RKO (cell line): ENCODE data around the gene RRP1.

ENCODE experiments used
- DNase-seq: peaks from one replicate; pipeline ENCODE4 v3.0.0-alpha.2; 2016; ENCODE audit warnings: low spot score

The RRP1 gene

DNA sequence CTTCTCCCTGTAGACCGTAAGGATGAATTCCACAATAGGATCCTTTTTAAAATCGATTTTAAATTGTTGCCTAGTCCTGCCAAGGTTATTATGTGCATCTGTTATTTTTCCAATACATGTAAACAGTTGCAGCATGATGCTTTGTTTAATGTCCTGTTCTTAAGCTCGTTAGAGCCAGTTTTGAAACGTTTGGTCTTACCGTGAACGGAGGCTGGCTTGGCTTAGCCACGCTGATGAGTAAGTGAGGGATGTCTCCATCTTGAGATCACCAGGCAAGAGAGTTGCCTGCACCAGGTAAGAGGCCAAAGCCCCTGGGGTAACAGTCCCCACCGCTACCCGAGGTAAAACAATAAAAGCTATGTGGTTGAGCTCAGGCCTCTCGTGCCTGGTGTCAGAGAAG is 30.6 kb upstream of the RRP1 start:
- DNase-seq = no peak

DNA sequence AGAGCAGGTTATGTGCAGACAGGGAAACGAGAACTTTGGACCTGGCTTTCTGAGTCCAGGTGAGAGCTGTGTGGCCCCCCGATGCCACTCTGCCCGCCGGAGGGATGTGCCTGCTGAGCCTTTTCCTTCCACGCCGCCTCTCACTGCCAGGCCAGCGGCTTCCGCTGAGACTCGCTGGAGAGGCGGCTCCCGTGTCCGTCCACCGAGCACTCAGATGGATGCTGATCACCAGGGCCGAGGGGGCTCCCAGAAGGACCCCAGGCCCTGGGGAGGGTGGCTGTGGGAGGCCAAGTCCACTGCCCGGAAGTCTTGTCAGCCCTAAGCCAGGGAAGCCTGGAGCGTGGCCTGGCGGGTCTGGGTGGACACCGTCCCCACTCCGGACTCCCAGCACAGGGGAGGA is 29.7 kb upstream of the RRP1 start:
- DNase-seq = no peak

DNA sequence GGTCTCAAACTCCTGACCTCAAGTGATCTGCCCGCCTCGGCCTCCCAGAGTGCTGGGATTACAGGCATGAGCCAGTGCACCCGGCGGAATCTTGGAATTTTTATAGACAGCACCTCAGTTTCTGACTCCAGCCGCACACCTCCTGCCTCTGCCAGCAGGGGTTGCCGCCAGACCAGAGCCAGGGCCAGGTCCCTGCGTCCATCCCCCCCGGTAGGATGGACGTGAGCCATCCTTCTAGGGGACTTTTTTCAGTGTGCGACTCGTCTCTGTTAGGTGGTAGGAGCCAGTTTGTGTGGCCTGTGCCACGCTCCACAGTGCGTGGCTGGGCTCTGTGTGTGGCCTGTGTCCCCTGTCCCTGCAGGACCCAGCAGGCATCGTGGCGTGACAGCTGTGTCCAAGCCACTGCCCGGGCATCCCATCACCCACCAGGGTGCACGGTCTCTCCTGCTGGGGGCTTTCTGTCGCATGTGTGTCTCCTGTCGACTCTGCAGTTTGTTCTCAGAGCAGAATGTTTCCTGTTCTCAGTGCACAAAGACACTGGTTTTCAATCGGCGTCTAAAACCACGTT is 28.9 kb upstream of the RRP1 start:
- no peak for DNase-seq

DNA sequence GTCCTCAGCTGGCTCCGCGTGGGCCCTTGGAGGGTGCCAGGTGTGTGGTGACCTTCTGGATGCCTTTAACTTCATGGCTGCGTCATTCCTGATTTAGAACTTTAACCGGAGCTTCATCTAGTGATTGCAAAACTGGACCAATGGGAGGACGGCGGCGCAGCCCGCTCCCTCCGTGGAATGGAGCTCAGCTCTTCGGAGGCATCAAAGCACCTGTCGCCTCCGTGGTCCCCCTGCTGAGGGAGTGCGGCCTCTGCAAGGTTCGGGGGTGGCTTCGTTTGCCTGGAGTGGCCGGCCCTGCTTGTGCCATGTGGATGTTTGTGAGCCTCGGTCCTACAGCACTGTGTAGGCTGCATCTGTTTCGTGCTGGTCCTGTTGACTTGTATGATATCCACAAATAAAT is 27.5 kb upstream of the RRP1 start:
- no peak for DNase-seq

DNA sequence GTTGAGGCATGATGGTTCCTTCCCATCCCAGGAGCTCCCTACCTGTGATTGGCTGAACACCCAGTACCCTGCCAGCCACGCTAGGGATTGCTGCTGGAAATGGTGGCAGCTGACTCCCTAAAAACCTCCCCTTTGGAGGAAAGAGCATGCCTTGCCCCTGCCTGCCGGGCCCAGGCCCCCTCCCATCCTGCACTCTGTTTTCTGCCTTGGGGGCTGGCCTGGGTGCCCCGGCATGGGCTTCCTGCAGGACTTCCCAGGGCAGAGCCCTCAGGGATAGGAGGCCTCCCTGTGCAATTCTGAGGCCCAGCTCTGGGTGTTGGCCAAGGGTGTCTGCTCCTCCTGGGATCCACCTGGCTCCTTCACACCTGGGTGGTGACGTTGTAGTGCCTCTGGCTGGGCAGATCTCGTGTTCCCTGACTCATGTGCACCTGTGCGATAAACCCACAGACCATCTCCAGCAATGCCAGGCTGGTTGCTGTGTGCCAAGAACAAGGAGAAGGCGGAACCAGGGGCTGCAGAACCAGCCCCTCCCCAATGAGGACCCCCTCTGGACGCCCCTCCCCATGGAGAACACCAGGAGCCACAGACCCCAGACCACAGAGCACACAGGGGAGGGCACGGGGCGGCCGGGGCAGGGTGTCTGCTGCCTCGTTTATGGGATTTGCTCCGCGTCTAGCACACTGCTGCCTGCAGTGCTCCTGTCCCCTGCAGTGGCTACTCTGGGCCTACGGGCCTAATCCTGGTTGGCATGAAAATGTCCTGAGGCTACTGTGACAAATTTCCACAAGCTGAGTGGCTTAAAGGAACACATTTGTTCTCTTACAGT is 26.9 kb upstream of the RRP1 start:
- no peak for DNase-seq

DNA sequence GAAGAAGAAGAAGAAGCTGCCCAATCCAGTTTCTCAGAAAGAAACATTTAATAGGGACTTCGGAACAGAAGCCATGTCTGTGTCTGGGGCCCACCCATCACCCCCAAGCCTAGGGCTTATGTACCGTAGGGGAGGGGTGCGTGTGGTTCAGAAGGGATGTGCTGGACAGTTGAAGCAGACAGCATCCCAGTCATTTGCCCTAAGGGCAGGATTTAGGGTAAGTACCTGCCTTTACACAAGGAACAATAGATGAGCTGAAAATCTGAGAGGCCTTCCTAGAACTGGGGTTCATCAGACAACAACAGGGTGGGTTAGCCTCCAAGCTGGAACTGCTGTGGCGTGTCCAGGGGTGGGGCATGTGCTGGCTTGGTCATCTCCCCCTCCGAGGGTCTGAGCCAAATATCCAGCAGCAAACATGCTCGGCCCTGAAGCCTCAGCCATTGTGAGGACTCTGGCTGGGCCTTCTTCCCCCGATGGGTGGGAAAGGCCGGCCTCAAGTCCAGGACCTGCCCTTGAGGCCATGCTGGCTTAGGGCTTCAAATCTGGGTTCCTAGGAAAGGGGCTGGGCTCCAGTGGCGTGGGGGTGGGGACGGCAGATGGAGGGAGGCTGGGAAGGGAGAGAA is 25.4 kb upstream of the RRP1 start:
- DNase-seq = no peak

DNA sequence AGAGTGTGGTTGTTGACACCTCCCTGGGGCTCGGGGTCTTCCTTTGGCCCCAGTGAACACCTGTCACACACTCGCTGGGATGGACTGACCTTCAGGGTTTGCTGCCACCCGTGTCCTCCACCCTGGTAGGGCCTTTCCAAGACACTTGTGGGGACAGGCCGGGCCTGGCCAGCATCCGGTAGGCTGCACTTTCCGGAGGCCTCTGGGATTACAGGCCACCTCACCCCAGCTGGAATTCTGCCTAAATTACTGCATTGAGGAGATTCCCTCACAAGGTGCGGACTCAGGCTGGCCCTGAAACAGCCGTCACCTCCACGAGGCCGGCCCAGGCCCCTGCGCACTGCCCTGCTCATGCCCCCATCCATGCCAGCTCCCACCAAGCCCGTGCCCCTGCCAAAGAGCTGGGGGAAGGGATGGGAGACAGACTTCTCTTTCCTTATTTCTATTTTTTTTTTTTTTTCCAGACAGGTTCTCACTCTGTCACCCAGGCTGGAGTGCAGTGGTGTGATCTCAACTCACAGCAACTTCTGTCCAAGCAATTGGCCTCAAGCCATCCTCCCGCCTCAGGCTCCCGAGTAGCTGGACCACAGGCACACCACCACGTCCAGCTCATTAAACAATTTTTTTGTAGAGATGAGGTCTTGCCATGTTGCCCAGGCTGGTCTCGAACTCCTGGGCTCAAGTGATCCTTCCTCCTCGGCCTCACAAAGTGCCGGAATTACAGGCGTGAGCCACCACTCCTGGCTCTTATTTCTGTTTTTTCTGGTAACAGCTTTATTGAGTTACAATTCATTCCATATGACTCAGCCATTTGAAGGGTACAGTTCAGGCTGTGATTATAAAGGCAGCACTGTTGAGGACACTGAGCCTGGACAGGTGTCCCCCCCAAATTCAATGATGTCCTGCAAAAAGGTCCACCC is 24.5 kb upstream of the RRP1 start:
- no peak for DNase-seq

DNA sequence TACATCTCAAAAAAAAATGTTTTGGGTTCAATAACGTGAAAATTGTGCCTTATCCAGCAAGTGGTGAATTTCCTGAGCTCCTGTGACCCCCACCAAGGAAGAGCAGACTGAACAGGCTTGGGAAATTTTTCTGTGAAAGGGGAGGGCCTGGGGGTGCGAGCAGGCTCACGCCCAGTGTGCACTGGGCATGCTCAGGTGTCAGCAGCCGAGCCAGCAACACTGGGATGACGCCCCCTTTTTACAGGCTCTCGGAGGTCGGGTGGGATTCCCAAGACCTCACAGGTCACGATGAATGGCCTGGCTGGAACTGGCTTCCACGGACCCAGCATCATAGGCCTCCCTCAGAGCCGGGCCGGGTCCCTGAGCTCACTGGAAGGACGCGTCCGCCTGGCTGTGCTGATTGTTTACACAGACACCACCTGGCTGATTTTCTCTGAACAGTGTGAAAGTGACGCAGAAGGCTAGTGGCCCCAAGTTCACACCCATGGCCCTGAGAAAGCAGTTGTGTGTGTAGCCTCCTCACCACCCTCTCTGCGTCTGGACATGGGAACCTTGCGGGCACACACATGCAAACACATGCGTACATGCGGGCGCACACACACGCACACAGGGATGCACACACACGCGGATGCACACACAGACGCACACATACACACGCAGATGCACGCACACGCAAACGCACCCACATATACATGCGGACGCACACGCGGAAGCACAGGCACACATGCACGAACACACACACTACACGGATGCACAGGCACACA is 22.5 kb upstream of the RRP1 start:
- no peak for DNase-seq

DNA sequence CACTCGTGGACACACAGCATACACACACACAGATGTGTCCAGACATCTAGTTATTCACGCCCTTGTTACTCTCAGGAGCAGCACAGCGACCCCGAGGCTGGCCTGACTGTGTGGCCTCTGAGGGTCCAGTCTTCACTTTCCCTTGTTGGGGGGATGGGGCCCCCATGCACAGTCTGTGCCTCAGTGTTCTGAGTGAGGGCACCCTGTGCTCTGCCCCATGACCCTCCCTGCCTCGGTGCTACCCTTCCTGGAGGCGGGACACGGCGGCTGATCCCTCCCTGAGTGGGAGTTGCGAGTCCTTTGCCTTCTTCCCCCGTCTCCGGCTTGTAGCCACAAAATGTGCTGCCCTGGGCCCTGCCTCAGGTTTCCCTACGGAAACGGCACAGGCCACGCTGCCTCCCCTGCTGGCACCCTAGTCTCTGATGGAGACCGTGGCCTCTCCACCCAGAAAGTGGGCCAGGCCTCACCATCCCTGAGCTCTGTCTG is 21.8 kb upstream of the RRP1 start:
- DNase-seq = no peak

DNA sequence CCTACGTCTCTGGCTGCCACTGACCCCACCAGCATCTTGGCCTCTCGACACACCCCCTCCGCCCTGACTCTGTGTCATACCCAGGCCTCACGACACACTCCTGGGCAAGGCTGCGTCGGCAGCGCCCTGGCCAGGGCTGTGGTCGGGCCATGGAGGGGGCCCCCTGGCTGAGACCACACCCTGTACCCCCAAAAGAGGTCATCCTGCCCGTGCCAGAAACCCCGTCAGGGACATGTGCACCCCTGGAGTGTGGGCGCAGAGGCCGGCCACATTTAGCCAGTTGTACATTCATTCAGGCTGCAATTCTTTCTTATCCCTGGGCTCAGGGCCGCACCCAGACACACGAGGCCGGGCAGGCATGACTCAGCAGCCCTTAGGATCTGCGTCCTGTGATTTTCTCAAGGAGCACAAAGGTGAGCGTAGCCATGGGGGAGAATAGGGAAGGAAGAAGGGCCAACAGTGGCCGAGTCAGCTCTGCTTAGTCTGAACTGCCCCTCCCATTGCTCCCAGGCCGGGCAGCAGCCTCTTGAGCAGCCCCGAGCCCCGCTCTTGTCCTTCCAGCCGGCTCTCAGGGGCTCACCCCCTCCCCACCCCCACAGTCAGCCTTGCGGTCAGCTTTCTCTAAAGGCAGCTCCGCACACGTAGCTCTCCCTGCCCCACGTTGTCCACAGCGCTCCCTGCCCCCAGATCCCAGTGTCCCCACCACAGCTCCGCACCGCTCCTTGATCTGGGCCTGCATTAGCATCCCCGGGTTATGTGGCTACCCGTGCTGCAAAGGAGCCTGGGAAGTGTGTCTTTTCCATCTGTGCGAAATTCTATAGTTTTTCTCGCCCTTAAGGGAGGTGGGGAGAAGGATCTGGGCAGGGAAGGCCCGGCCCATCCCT is 21.2 kb upstream of the RRP1 start:
- DNase-seq = peak; percentile 32

DNA sequence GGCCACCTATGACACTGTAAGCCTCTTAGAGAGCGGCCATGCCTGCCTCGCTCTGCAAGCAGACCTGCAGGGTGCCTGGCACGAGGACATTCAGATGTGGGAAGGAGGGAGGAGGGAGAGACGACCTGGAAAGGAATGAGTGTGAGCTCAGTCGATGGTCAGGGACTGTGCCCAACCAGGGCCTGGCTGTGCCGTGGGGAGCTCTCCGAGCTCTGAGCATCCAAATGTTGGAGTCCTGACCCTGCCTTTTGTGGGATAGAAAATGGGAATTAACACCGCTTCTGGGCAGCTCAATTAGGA is 20.6 kb upstream of the RRP1 start:
- DNase-seq = no peak

DNA sequence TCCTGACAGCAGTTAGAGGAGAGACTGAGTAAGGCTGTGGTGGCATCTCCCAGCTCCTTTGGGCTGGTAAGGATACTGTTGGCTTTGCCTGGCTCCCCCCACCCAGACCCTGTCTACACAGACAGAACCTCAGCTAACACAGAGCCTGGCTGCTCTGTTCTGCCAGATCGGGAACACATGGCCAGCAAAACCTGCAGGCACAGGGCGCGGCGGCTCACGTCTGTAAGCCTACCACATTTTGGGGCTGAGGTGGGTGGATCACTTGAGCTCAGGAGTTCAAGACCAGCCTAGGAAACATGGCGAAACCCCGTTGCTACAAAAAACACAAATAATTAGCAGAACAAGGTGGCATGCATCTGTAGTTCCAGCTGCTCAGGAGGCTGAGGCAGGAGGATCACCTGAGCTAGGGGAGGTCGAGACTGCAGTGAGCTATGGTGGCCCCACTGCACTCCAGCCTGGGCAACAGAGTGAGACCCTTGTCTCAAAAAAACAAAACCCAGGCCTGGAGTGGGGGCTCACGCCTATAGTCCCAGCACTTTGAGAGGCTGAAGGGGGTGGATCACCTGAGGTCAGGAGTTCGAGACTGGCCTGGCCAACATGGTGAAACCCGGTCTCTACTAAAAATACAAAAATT is 19.9 kb upstream of the RRP1 start:
- no peak for DNase-seq

DNA sequence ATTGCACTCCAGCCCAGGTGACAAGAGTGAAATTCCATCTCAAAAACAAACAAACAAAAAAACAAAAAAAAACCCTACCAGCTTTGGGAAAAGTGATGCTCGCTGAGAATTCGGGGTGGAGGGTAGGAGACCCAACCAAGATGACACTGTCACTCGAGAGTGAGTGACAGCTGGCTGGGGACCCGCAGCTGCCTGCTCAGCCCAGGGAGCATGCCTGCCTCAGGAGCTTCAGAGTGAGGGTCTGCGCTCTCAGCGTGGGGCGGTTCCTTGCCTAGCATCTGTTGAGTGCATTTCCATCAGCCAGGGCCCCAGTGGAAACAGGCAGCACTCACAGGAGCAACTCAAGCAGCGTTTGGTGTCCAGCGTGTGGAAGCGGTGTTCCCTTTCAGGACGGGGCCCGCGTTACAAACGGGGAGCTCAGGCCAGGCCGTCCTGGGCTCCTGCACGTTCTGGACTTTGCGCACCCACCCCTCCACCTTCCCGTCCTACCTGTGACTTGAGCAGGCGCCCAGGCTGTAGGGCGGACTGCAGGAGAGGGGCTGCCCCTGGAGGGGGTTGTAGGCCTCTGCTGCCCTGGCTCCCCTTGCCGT is 19.2 kb upstream of the RRP1 start:
- no peak for DNase-seq

DNA sequence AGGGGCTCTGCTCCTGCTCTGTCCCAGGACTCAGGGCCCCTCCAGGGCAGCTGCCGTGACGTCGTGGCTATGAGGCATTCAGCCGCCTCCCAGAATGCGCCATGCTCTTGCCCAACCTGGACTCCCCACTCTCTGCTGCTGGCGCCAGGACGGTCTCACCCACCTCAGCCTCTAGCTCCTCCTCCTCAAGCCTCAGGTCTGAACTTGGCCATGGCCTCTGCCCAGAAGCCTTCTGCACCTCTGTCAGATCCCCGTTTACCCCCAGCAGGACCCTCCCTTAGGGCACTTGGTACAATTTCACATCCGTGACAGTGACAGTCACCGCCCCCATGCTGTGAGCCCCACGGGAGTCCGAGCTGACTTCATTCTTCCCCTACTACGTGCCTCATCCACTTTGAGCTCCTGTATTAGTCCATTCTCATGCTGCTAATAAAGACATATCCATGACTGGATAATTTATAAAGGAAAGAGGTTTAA is 18.1 kb upstream of the RRP1 start:
- DNase-seq = no peak

DNA sequence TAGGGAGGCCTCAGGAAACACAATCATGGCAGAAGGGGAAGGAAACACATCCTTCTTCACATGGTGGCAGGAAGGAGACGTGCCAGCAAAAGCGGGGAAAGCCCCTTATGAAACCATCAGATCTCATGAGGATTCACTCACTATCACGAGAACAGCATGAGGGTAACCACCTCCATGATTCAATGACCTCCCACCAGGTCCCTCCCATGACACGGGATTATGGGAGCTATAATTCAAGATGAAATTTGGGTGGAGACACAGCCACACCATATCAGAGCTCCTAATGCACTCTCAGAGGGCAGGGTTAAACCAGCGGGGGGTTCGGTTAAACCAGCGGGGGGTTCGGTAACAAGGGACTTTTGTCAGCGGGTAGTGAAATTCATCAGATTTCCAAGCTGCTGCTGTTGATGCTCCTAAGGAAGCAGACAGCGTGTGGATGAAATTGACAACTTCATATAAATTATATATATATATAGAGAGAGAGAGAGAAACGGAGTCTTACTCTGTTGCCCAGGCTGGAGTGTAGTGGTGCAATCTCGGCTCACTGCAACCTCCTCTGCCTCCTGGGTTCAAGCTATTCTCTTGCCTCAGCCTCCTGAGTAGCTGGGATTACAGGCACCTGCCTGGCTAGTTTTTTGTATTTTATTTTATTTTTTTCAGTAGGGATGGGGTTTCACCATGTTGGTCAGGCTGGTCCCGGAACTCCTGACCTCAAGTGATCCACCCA is 17.5 kb upstream of the RRP1 start:
- no peak for DNase-seq

DNA sequence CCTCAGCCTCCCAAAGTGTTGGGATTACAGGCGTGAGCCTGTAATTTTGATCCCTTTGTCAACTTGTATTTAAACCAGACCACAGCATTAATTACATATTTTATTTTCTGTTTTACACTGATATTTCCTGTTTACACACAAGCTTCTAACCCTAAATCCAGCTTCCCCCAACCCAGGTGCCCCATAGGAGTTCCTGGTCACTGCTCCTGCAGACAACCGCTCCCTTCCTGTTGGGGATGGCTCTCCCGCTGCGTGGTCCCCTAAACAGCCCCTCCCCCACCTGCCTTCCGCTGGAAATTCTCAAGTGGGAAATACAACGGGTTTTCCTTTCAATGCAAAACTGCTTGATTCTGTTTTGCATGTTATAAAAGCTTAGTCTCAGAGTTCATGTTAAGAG is 17.0 kb upstream of the RRP1 start:
- no peak for DNase-seq

DNA sequence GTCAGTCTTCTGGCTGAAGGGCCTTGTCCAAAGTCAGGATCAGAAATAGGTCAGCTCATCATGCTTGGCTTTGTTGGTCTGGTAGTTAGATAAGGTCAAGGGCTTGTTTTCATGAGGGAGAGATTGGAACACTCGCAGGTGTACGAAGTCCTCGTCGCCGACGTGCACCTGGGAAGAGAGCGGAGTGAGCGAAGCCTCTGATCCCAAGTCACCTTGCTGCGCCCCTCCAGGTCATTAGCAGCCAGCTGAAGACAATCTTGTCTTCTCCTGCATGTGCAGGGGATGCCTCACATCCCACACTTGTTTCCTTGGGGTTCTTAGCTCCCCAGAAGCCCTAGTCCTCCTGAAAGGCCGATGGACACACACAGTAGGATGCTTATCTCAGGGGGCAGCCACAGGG is 15.2 kb upstream of the RRP1 start:
- DNase-seq = no peak

DNA sequence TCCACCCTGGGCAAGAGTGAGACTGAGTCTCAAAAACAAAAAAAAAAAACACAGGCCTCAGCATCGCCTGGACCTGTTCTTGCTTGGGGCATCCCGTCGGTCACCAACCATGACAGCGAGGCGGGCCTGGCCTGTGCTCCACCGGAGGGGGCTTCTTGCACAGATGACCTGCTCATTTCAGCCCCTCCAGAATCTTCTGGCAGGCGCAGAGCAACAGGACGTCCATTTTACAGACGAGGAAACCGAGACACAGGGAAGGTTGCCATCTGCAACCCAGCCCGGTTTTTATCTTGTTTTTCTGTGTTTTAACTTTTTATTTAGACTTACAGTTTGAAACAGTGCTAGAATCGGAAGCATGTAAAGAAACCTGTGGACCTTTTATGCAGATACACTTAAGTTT is 14.2 kb upstream of the RRP1 start:
- DNase-seq = no peak

DNA sequence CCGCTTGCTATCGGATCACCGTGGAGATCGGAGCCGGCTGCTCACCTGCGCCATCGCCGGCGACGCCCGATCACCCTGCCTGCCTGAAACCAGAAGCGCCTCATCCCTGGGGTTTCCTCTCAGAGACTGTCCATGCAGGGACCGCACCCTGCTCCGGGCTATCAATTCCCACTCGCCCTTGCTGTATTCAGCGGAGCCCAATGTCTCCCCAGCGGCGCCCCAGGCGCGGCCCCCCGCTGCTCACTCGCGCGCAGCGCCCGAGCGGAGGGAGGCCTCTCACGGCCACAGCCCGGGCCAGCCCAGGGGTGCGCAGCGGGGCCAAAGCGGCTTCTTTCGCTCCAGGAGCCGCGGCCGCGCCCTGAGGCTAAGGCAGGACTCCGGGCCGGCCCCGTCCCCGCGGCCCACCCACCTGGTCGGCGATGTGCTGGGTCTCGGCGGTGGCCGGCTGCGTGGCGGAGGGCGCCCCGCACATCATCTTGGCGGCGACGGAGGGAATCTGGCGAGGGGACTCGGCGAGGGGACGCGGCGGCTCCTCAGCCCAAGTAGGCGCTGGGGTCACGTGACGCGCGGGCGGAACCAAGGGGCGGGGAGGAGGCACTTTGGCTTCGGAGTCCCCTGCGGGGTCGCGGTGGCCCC is 13.5 kb upstream of the RRP1 start, which contains the start of gene CSTB:
Gene CSTB (minus strand): TSS at position 514 of the 636 bp plus-strand sequence. CDS start 39 bp downstream, at position 475.
- DNase-seq = peak; percentile 63
